GM19099 (cell line): ENCODE data around the gene DNER.

Source experiments
- POLR2A ChIP-seq: IDR thresholded peaks from 3 replicates; pipeline ENCODE4 v1.6.1; 2011; ENCODE audit warnings: low read depth; ENCODE audit not compliant: insufficient read length; ENCODE audit errors: extremely low read depth

Gene DNER

DNA sequence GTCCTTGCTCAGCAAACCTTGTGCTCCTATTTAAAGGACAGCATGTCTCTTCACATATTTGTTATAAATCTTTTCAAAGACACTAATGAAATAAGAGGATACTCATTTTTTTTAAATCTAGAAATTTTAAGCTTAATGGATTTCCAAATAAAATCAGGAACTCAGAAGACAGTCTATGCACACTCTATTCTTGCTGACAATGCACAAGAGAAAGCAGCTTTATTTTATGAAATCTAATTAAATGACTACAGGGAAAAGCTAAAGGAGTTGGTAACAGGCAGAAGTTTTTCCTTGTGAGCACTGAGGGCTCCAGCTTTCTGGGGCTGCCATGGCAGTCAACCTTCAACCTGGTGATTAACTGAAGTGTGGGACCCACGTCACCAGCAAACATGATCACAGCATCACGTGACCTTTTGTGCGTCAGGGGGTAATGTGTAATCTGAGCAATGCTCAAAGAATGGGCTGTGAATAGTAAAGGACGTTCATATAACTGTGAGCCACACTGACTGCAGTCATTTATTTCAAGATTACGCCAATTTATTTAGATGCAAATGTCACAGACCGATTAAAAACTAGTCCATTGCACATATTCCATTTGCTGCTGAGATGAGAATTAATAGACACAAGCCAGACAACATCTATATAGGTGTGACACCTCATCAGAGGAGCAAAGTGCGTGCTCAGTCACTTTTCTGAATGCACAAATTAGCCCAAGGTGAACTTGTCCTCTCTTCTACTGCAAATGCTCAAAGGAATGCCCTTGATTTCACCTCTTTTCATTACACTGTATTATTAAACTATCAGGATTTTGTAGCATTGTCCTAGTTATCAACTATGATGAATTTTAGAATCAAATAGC is 11.6 kb upstream of the DNER start:
- TF ChIP-seq POLR2A, result no peak

DNA sequence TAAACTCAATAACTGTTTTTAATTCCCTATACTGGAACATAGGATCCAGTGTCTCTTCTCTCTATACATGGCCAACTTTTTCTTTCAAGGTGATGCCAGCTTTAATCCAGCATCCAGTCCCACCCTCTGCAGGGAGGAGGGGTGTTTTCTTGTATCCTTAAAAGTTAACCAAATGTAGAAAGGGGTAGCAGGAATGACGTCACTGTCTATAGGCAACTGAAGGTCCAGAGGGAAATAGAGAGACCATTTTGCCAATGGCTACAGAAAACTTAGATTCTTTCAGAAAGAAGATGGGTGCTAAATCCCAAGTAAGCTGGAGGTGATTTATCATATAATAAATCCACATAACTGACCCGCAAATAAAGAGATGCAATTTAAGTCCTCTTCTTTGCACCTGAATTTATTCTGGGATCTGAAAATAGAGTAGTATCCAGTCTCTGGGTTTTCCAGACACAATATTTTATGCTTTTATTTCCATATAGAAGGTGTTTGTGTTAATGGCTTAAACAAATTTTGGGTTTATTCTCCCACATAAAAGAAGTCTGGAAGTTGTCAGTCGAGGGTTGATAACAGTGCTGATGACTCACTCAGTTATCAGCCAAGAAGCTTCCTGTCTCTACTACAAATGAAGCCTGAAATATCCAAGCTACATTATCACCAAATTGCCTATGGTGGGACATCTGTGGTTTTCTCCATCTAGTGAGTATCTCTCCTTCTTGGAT is 5.7 kb upstream of the DNER start:
- TF ChIP-seq POLR2A, result no peak

DNA sequence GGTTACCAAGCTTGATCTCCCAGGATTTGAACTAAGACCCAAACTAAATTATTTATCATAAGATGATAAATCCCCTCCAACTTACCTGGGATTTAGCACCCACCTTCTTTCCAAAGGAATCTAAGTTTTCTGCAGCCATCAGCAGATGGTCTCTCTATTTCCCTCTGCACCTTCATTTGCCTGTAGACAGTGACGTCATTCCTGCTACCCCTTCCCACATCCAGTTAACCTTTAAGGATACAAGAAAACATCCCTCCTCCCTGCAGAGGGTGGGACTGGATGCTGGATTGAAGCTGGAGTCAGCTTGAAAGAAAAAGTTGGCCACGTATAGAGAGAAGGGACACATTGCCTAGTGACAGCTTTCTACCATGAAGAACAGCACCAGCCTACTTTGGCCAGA is 3.7 kb upstream of the DNER start:
- TF ChIP-seq POLR2A, result no peak

DNA sequence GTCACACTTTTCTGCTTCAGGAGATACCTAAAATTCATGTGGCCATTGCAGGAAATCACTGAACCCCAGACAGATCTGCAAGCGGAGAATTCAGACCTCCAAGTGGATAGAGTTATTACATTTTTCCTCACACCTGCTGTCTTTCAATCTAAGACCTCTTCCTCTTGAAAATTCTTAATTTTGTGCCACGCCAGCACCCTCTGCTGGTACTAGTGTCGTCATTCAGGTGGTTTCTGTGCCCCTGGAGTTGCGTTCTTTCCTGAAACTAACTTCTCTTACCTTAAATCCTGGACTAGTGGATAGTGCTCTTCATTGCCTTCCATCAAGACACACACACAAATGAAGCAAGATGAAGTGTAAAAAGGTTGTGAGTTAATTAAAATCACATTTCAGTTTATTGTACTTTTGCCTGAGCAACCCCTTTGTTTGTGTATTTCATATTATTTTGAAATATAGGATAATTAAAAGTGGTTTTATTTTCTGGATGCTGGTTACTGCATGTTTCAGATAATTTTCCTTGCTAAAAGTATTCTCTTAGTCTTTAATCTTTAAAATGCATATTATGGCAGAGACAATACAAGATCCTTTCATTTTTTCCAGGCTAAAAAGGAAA is 1.6 kb upstream of the DNER start:
- TF ChIP-seq POLR2A, result no peak

DNA sequence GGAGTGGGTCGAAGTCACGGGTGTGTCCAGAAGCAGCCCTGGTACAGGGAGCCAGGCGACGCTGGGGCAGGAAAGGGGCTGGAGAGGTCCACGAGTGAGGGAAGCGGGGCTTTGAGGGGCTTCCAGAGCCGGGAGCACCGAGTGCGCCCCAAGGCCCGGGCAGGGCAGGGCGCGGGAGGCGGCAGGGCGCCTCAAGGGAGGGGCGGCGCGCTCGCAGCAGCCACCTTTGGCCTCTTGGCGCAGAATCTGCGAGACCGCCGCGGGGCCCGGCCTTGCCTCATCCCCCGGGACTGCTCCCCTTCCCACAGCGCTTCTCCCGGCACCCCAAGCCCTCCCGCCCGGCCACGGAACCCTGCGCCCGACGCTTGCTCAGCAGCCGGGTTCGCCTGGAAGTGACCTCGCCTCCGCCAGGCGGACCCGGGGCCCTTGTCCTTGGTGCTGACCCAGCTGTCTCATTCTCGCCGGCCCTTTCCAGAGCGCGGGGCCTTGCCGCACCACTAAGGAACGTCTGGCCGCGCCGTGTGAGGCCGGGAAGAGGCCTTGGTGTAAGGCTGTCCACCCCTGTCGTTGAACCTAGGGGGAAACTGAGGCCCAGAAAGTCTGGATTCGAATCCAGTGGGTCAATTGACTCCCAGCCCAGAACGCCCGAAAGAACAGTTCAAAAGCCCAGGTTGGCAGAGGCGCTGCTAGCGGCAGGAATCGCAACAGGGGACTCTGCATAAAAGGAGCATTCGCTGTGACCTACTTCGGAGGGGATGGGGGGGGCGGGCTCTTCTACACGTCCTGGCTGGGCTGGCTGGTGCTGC is 584 bp upstream of the DNER start:
- no peak for TF ChIP-seq POLR2A

DNA sequence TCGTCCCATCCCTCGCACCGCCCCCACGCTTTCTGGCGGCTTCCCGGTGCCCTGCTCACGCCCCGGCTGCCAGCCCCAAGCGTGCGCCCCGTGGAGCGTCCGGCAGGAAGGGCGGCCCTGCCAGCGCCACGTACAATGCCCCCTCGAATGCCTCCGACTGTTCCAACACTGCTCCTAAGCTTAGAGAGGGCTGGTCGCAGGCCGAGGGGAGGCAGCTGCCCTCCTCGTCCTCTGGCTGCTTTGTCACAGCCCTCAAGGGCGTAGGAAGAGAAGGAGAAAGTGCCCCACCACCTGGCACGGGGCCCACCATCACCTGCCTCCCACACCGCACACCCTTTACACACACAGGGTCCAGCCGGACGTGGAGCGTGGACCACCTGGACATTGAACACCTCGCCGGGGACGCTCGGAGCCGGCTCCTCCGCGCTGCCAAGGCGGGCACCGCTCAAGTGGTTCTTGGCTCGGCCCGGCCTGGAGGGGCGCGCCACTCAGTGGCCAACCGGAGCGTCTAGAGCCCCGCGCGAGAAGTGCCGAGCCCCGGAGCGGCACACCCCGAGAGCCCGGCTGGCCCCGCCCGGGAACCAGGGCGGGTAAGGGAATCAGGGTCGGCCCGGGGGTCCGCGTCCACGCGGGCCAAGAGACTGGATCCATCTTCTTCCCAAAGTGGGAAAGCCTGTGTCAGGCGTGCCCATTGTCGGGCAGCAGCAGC is 830 bp downstream of the DNER start:
- TF ChIP-seq POLR2A, result no peak

DNA sequence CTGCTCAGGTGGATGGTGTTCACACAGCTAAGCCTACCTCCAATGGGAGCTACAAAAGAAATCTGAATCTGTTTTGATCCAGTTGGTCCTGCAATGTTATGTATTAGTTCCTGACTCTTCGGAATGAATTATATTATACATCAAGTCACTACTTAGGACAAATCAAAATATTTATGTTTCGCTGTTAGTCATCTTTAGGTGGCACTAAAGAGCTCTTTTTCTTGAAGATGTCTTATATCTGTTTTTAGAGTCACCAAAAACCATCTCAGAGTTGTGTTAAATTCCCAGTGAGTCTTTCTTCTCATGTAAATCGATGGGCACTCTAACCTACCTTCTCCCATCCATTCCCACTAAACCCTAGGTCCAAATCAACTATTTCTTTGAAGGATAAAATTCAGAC is 2.2 kb downstream of the DNER start:
- no peak for TF ChIP-seq POLR2A

DNA sequence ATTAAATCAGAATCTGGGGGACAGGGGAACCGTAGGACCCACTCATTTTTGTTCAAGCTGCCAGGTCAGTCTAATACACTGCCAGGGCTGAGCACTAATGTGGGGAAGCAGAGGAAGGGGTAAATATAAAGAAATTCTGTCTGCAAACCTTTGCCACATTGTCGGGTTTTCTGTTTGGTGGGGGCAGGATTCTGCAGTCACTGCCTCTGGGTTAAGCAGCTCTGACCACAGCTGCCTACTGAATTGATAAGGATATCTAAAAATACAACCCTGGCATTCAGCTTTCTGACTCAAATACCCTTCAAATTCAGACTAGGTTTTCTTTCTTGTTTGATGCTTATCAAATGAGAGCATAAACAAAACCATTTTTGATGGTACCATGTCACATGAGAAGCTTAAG is 6.0 kb downstream of the DNER start:
- TF ChIP-seq POLR2A, result no peak

DNA sequence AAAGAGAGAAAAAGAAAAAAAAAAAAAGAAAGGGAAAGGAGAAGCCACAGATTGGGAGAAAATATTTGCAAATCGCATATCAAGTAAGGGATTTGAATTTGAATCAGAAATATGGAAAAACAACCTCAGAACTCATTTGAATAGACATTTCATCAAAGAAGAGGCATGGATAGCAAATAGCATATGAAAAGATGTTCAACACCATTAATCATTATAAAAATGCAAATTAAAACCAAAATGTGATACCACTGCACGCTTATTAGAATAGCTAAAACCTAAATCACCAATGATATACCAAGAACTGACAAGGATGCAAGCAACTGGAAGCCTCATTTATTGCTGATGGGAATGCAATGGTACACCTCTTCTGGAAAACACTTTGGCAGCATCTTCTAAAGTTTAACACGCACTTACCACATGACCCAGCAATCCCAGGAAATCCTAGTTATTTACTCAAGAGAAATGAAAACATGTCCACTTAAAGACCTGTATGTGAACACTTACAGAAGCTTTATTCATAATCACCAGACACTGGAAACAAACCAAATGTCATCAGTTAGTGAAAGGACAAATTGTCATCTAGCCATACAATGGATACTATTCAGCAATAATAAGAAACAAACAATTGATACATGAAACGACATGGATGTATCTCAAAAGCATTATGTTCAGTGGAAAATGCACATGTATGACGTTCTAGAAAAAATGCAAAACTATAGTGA is 10.3 kb downstream of the DNER start:
- TF ChIP-seq POLR2A, result no peak

DNA sequence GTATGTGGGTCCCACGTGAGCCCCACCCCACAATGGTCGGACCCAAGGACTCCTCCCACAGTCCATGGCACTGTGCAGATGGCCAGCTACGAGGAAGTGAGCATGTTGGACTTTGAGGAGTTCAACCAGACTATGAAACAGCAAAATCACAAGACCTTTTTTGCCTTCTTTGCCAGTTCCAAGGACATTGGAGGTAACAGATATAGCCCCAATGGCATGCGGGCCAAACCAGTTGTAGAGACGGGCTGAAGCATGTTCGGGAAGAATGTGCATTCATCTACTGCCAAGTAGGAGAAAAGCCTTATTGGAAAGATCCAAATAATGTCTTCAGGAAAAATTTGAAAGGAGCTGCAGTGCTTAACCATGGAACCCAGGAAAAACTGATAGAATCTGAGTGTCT is 12.6 kb downstream of the DNER start:
- no peak for TF ChIP-seq POLR2A

DNA sequence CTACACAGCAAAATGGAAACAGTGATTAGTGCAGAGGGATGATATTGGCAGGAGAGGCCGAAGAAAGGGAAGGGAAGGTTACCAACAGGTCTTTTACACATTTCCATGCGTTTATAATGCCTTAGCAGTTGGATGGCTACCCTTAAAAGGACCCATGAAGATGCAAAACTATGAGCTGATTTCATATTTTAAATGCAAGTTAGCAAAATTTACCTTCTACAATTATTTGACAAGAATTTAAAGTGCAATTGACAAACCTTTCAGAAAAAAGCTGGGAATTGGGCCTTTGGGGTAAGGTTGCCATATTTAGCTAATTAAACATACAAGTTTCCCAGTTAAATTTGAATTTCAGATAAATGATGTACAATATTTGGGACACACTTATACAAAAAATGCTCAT is 13.3 kb downstream of the DNER start:
- no peak for TF ChIP-seq POLR2A

DNA sequence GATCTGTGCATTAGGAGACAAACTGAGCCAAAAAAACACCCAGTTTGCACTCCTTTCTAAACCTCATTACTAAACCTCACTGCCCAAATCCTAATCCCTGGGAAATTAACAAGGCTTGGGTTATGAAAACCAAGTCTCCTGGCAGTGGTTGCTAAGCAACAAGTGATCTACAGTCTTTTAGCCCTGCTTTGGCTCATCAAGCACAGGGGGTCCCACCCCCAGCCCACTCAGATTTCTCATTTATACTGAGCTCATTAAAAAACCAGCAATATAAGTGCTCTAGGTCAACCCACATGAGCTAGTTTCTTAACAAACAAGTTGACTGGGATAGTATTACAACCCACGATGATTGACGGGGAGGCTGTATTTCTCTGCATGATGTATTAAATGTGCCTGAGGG is 18.4 kb downstream of the DNER start:
- no peak for TF ChIP-seq POLR2A

DNA sequence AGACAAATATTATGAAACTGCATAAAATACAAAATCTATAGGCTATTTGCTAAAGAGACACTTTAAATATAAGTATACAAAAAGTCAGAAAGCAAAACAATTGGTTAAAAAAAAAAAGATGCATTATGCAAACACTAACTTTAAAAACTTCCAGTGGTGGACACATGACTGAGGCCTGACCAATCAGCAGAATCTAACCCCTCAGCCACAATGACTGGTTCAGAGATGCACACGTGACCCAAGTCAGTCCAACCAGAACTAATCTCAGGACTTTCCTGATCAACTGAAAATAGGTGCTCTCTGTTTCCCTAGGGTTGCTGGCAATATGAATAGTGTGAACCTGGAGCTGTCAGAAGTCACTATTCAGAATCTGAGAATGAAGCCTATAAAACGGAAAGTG is 22.7 kb downstream of the DNER start:
- no peak for TF ChIP-seq POLR2A

DNA sequence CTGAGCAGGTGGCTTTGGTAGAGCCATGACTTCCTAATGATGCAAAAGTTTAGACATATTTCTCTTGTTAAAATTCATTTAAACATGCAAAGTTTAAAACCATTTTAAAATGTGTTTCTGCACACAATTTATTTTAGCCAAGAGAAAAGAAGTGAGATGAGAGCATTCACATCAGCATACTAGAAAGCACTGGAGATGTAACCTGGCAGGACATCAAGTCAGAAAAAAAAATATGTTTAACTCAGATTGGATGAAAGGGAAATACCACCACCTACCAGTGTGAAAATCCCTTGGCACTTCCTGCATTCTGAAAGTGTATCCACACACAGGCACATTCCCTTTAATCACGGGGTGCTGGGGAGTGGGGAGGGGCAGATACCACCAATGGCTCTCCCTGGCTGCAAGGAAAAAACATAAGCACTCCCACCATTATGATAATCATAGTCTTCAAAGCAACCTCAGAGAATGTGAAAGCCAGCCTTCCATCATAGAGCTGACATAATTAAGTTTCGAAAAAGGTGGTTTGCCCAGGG is 25.0 kb downstream of the DNER start:
- no peak for TF ChIP-seq POLR2A
